H1 (cell line): ENCODE results near the gene MPDU1. TPM values are rescaled to one million over a fixed set of nuclear protein-coding genes. Genes with fewer than 3 reads are reported as not detected.

ENCODE experiments used
- POLR2AphosphoS5 ChIP-seq: IDR thresholded peaks from 2 replicates; pipeline ENCODE4 v1.6.1; 2011; ENCODE audit warnings: low read depth, low read length
- SIN3A ChIP-seq, 2 experiments: IDR thresholded peaks in 1 of 2; conservative IDR thresholded peaks in 1 of 2; 2 replicates each; pipeline ENCODE4 v1.6.1; 2011 to 2012; ENCODE audit warnings: low read length in 2 of 2, improper control_type of control experiment in 1 of 2, low read depth in 1 of 2, mild to moderate bottlenecking in 1 of 2
- polyA plus RNA-seq, 7 experiments: library from polyadenylated mRNA; depleted of rRNA in 3 of 7; stranded (reverse) in 5 of 7; unstranded in 2 of 7; fragments of >200 nt in 5 of 7; fragments of 200-250 nt in 2 of 7; gene quantifications; 1 replicate in 5 of 7; 2 replicates in 1 of 7; 4 replicates in 1 of 7; pipeline versions ENCODE4 v1.2.1 to v1.2.3, GENCODE V29; 2011 to 2013; ENCODE audit warnings: missing spikeins in 2 of 7, mixed read lengths in 2 of 7
- total RNA-seq: library from RNA; stranded (reverse); fragmentation: NEBNext Ultra II Directional; extraction: Animal tissue kit (Norgen Biotek cat#: 25700); gene quantifications from 2 replicates; pipeline ENCODE4 v1.2.1, GENCODE V29; 2021
- TF ChIP-seq, protein P1 (sequence below): fragments of 300-600 bp; sonication (generic); IDR thresholded peaks from 2 replicates; pipeline ENCODE4 v1.7.1; 2012; ENCODE audit warnings: low read length, moderate library complexity, mild to moderate bottlenecking, inconsistent platforms; ENCODE audit not compliant: insufficient replicate concordance

The MPDU1 gene
- total and polyA plus RNA-seq, 2 of the 8 experiments (the other 6 are each of a cell fraction or from before 2014, with no cell fraction given): 63.2 to 142 TPM

DNA sequence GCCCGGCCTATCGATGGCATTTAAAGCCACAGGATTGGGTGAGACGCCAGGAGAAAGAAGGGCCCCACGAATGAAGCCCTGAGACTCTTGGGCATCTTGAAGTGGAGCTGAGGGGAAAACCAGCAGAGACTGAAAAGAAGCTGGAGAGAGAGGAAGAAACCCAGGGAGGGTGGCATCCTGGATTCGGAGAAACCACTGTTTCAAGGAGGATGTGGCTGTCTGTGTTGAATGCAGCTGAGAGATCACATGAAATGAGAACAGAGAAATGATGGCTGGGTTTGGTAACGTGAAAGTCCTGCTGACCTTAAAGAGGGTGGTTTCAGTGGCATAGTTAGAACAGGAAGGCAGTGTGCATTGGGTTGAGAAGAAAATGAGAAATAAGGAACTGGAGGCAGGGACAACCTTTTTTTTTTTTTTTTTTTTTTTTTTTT is 31.0 kb upstream of the MPDU1 start (continued):
- TF ChIP-seq, protein P1, sequence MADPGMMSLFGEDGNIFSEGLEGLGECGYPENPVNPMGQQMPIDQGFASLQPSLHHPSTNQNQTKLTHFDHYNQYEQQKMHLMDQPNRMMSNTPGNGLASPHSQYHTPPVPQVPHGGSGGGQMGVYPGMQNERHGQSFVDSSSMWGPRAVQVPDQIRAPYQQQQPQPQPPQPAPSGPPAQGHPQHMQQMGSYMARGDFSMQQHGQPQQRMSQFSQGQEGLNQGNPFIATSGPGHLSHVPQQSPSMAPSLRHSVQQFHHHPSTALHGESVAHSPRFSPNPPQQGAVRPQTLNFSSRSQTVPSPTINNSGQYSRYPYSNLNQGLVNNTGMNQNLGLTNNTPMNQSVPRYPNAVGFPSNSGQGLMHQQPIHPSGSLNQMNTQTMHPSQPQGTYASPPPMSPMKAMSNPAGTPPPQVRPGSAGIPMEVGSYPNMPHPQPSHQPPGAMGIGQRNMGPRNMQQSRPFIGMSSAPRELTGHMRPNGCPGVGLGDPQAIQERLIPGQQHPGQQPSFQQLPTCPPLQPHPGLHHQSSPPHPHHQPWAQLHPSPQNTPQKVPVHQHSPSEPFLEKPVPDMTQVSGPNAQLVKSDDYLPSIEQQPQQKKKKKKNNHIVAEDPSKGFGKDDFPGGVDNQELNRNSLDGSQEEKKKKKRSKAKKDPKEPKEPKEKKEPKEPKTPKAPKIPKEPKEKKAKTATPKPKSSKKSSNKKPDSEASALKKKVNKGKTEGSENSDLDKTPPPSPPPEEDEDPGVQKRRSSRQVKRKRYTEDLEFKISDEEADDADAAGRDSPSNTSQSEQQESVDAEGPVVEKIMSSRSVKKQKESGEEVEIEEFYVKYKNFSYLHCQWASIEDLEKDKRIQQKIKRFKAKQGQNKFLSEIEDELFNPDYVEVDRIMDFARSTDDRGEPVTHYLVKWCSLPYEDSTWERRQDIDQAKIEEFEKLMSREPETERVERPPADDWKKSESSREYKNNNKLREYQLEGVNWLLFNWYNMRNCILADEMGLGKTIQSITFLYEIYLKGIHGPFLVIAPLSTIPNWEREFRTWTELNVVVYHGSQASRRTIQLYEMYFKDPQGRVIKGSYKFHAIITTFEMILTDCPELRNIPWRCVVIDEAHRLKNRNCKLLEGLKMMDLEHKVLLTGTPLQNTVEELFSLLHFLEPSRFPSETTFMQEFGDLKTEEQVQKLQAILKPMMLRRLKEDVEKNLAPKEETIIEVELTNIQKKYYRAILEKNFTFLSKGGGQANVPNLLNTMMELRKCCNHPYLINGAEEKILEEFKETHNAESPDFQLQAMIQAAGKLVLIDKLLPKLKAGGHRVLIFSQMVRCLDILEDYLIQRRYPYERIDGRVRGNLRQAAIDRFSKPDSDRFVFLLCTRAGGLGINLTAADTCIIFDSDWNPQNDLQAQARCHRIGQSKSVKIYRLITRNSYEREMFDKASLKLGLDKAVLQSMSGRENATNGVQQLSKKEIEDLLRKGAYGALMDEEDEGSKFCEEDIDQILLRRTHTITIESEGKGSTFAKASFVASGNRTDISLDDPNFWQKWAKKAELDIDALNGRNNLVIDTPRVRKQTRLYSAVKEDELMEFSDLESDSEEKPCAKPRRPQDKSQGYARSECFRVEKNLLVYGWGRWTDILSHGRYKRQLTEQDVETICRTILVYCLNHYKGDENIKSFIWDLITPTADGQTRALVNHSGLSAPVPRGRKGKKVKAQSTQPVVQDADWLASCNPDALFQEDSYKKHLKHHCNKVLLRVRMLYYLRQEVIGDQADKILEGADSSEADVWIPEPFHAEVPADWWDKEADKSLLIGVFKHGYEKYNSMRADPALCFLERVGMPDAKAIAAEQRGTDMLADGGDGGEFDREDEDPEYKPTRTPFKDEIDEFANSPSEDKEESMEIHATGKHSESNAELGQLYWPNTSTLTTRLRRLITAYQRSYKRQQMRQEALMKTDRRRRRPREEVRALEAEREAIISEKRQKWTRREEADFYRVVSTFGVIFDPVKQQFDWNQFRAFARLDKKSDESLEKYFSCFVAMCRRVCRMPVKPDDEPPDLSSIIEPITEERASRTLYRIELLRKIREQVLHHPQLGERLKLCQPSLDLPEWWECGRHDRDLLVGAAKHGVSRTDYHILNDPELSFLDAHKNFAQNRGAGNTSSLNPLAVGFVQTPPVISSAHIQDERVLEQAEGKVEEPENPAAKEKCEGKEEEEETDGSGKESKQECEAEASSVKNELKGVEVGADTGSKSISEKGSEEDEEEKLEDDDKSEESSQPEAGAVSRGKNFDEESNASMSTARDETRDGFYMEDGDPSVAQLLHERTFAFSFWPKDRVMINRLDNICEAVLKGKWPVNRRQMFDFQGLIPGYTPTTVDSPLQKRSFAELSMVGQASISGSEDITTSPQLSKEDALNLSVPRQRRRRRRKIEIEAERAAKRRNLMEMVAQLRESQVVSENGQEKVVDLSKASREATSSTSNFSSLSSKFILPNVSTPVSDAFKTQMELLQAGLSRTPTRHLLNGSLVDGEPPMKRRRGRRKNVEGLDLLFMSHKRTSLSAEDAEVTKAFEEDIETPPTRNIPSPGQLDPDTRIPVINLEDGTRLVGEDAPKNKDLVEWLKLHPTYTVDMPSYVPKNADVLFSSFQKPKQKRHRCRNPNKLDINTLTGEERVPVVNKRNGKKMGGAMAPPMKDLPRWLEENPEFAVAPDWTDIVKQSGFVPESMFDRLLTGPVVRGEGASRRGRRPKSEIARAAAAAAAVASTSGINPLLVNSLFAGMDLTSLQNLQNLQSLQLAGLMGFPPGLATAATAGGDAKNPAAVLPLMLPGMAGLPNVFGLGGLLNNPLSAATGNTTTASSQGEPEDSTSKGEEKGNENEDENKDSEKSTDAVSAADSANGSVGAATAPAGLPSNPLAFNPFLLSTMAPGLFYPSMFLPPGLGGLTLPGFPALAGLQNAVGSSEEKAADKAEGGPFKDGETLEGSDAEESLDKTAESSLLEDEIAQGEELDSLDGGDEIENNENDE: no peak
- TF ChIP-seq POLR2AphosphoS5 (no peak), SIN3A (conservative IDR thresholded peaks at IDR 0.05 in 1 of 2, IDR thresholded peaks at IDR 0.05 in 1 of 2; ENCODE audit: low read depth in 1 of 2, low read length in 2 of 2) (no peak)
